HG03108 (cell line): ENCODE data around the gene AP2B1.
"Not testable (repeated sequence)": the region's sequence is repeated elsewhere in the genome, so short reads cannot be mapped to it uniquely, and the experiment has no call there.

Source experiments
- ATAC-seq: cut with Tn5 transposase; IDR thresholded peaks from one replicate; pipeline ENCODE4 v1.9.1; 2021; ENCODE audit warnings: moderate library complexity; ENCODE audit not compliant: unreplicated experiment

The AP2B1 gene

DNA sequence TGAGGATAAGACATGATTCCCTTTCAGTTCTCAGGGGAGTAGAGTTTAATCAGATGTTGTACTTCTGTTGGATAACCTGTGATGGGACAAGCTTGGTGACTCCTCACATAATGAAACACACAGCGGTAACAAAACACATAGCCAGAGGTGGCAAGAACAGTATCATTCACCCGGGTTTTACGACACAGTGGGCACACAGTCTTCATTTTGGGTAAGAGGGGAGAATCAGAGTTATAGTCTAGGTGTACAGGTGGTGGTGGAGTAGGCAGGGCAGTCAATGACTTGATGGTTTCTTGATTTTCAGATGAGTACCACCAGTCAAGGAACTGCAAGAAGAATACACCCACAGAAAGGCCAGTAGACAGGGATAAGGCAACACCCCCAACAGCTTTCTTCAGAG is 11.4 kb upstream of the AP2B1 start:
- ATAC-seq: no peak

DNA sequence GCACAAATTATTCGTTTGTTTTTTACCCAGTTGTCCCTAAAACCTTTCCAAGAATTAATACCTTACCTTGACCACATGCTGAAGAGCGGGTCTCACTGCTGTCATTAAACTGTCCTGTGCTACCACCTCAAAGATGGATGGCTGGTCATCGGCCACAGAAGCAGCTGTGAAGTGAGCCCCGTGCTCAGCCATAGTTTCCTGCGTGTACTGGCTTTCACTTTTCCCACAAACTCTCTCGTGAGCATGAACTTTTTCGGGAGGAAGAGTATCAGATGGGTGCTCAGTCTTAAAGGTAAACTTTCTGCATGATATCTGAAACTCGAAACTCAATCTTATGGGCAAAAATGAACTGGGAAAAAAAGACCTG is 9.3 kb upstream of the AP2B1 start:
- ATAC-seq: no peak

DNA sequence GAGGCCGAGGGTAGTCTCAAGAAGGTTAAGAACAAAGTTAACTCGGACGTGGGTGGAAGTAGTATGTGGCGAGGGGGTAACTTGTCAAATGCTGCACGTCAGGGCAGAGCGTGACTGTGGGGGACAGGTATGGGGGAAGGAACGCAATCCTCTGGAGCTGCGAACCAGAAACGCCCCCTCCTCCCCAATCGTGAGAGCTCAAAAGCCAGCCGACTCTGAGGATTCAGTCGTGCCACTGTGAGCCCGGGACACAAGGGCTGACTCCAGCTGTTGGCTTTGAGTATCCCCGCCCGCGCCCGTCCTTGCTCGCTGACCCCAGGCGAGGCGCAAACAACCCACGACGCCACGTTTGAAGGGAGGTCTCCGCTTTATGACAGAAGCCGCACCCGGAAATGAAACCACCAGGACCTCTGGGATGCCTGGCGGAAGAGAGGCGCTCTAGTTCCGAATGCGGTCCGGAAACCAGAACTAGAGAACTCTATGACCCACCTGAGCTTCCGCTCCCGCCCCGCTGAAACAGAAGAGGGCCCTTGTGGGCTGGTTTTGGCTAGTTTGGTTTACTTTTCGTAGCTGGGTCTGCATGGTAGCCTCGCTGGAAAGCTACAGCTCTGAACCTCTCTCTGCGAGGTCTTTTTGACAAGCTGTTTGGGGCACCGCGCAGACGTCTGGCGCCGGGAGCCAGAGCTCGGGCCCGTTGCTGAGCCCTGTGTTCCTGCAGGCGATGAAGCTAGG is 8.8 kb upstream of the AP2B1 start, which contains the start of gene PEX12:
Gene PEX12 (minus strand): TSS at position 375 of the 732 bp plus-strand sequence. CDS start 550 bp downstream, outside the sequence.
- peak; percentile 82 for ATAC-seq

DNA sequence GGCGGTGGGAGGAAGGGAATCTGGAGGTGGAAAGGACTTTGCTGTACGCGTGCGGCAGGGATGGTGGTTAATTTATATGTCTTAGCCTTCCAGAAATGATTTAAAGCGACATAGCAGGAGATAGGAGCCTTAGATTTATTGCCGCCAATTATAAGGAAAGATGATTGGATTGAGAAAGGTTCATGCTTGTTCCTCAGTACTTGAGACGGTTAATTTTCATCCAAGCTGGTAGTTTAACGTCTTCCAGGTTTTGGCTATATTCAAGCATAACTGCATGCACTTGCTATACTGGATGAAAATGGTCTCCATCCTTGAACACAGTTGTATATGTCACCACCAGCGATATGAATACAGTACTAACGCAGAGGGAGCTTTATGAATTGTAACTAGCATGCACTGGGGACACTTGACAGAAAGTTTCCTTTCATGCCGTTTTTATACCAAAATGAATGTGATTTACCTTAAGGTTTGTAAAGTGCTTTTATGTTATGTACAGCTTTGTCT is 8.1 kb upstream of the AP2B1 start:
- no peak for ATAC-seq

DNA sequence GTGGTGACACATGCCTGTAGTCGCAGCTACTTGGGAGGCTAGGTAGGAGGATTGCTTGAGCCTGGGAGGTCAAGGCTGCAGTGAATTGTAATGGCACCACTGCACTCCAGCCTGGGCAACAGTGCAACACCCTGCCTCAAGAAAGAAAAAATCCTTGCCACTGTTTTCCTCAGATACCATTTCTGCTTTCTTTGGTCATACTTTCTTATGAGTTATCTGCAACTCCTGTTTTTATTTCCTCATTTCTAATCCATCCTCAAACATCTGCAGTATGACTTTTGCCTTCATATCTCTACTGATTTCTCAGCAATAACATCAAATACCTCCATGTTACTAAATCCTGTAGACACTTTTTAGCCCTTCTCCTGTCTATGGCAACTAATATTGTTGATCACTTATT is 3.1 kb upstream of the AP2B1 start:
- no peak for ATAC-seq

DNA sequence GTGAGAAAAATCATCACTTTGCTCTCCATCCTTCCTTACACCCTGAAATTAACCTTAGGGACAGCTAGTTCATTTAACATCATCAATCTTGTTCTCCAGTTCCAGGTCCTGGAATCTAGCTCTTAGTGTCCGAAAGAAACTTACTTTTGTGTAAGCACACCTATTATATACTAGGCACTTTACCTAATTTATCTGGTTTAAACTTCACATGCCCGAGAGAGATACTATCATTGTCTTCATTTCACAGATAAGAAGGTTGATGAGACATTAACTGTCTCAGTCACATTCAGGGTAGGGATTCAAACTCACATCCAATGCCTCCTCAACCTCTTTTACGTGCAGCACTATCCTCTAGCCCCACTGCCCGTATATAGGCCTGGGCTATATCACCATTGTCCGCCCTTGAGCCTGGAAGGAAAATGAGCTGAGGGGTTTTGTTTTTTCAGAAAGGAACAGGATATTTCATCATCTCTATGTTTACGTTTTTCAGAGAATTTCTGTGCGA is 501 bp upstream of the AP2B1 start:
- ATAC-seq: peak; percentile 7

DNA sequence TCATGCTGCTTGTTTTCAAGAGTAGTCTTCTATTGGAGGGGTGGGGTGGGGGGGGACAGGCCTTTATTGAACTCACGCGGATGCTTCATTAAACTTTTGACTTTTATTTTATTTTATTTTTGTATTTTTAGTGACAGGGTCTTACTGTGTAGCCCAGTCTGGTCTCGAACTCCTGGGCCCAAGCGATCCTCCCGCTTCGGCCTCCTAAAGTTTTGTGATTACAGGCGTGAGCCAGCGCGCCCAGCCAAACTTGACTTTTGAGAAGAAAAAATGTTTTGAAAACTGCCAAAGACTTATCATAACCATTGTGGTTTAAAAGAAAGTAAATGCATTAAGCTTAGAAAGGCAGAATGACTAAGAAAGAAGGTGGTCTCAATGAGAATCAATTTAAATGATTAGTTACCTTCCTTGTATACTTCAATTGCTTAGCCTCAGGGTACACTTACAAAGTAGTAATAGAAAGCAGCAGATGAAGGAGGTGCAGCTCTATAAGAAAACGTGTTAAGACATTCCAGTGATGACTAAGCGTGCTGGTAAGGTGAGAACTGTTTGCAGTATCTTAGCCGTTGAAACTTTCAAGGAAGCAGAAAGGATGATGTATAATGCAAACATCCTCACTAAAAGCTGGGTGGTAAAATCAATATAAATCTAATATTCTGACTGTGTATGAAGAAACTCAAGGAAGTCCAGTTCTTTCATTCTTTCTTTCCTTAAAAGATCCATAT is 1.2 kb downstream of the AP2B1 start:
- ATAC-seq: no peak

DNA sequence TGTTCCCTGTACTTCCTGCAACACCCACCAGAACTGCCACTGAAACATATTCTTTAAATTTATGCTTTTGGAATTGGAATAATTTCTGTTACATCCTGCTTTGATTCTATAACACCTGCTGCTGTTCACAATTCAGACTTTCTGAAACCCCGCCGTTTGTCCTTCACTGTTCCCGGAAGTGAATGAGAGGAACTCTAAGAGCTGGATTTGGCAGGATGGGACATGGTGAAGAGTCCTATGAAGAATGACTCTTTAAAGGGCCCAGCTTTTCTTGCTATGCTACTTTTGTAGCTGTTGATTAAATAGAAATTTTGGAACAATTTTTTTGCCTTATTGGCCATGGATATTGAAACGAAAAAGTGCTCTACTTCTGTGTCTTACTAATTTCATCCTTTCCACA is 8.9 kb downstream of the AP2B1 start:
- ATAC-seq: no peak

DNA sequence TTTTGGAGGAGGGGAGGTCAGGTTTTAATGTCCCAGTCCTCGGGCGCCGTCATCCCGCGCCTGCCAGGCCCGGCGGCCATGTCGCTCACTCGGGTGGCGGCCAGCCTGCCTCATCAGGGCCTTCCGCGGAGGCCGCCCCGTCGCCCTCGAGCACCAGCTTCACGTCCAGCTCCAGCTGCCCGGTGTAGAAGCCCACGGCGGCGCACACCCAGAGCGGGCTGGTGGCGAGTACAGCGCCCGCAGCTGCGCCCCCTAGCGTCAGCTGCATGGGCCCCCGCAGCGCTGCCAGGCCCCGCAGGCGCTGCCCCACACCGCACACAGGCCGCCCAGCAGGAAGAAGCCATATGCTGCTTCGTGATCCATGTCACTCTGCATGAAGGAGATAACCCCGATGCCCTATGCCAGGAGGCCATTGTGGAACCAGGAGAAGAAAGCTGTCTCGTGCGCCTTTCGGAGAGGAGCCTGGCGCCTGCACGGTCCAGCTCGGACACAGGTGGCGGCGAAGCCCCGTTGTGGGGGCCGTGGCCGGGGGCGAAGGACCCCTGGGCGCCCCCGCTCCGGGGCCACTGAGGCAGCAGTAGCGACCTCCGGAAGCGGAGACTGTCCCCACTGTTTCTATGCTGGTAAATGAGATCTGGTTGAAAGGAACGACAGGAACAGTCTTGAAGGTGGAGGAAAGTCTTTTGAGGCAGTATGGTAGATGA is 9.6 kb downstream of the AP2B1 start:
- no peak for ATAC-seq

DNA sequence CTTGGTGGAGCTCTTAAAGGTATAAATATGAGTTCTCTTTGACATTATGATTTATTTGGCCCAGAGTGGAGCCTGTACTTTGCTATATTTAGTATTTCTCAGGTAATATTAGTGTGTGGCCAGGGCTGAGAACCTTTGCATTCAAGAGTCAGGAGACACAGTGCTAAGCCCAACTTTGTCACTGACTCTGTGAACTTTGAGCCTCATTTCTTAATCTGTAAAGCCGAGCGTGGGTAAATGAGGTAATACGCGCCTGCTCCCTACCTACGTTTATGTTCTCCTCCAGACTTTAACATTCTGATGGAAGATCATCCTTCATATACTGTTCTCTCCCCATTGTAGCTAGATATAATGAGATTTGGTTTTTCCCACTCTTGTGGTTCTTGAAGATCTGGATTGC is 10.5 kb downstream of the AP2B1 start:
- ATAC-seq: no peak

DNA sequence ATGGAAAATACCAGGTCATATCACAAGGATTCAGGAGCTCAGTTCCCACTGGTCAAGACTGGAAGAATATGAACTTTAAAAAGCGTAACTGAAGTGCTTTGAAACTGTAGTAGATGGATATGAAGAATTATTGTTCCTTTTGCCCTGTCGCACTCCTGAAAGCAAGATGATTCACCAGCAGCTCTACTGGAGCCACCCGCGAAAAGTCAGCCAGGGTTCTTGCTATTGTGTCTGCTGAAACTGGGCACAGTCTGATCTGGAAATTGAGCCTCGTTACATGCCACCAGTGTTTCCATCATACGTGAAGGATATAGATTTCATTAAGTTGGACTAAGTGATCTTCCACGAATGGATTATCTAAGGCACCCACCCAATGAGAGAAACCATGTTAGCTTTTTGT is 16.6 kb downstream of the AP2B1 start:
- no peak for ATAC-seq

DNA sequence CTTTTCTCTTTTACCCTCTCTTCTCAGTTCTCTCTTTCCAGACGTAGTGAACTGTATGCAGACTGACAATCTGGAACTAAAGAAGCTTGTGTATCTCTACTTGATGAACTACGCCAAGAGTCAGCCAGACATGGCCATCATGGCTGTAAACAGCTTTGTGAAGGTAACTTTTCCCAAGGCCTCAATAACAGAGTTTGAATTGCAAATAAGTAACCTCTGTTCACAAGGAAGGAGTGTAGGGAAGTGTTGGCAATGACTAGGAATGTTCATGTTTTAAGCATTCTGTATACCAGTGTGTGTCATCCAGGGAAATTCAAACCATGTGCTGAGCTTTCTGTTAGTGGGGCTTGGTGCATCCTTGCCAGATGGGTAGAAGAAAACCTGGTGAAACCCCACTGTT is 18.6 kb downstream of the AP2B1 start:
- ATAC-seq: no peak

DNA sequence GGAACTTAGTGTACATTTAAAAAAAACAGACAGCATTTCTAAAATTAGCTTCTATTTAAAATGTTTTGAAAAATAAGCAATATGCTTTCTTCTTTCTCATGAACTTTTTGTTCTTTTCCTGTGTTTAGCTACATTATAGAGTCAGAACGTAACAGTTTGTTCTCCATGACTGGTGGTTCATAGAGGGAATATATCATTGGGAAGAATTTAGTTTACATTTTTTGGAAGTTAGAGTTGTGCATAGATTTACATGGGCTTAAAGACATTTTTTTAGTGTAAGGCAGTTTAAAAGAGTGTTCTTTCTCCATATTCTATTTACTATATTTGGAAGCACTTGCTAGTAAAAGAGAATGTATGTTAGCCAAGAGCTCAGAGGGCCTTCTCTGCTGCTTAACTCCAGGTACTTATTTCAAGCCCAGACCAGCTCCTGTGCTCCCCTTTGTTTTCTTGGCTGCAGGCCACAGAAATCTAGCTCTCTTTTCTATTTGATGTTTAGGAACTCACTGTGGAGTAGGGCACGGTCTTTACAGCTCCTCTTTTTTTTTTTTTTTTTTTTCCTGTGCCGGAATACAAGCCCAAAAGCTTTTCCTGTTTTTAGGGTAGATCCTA is 20.2 kb downstream of the AP2B1 start:
- ATAC-seq: no peak

DNA sequence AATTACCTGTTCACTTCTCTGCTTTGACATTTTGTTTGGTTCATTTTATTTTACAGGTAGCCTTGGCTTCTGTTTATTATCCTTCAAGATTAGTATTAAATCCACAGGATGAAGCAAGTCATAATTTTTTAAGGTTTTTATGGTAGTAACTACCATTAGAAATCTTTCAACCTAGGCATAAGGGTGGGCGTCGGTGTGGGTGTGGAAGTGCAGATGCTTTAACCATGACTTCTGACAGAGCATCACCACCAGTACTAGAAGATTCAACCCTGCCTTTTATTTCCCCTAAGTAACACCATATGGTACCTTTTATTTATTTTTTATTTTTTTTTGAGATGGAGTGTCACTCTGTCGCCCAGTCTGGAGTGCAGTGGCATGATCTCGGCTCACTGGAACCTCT is 22.7 kb downstream of the AP2B1 start:
- ATAC-seq: no peak

DNA sequence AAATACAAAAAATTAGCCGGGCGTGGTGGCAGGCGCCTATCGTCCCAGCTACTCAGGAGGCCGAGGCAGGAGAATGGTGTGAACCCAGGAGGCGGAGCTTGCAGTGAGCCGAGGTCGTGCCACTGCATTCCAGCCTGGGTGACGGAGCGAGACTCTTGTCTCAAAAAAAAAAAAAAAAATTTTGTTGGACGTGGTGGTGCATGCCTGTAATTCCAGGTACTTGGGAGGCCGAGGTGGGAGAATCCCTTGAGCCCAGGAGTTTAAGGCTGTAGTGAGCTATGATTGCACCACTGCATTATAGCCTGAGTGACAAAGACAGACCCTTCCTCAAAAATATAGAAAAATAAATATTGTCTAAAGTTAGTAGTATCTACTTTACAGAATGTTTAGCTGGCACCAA is 23.6 kb downstream of the AP2B1 start:
- not testable (repeated sequence) for ATAC-seq

DNA sequence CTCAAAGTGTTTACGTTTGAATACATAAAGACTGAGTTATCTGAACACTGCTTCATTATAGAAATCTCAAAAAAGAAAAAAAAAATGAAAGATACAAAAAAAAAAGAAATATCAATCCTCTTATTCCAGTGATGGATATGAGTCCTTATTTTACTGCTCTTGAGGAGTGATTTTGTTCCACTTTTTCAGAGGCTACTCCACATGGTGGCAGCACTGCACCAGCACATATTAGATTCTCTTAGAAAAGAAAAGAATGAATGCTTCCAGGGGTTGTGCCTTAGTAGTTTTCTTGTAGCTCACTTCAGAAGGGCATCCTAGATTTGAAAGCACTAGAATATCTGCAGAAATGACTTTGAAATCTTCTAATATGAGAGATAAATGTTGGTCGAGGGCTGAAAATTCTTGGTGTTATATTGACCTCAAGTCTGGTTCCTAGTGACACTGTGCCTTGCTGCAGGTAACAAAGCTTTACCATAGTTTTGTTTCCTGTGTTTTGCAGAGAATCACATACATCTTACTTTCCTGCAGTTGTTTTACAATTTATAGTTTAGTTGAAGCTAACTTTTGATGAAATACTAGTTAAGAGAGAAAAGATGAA is 25.9 kb downstream of the AP2B1 start:
- no peak for ATAC-seq

DNA sequence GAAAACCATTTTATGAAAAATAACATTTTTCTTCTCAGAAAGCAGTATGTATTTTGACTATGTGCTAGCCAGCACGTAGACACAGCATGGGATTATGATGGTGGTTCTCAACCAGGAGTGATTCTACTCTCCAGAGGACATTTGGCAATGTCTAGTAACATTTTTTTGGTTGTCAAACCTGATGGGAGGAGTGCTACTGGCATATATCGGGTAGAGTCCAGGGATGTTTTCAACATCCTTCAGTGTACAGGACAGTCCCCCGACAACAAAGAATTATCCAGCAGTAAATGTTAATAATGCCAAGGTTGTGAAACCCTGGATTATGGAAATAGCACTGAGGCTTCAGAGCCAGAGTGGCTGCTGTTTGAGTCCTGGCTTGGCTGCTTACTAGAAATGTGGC is 27.7 kb downstream of the AP2B1 start:
- ATAC-seq: no peak

DNA sequence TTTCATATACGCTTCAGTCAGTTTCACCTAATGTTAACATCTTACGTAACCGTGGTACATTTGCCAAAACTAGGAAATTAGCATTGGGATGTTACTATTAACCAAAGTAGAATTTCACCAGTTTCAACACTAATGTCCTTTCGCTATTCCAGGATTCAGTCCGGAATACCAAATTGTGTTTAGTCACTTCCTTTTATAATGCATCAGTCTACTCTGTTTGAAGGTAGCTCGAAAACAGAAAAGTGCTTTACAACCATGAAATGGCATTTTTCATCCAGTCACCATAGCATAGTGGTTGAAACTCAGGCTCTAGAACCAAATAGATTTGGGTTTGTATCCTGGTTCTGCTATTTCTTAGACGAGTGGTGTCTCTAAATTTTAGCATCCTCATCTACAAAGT is 29.4 kb downstream of the AP2B1 start:
- no peak for ATAC-seq

DNA sequence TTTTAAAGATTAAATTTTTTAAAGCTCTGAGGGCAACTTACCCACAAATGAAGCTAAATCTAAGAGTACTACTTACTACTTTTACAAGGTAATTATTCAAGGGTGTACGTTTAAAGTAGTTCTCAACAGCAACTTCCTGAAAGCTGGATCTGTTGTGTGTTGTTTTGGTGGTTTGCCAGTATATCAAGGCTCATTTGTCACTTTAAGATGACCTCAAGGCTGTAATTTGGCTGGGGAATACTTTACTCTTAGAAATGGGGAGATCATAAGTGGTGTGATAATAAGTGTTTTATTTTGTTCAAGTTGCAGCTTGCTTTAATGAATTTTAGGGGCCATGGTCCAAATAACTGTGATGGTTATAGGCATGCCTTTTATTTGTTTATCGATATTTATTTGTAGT is 30.4 kb downstream of the AP2B1 start:
- no peak for ATAC-seq

DNA sequence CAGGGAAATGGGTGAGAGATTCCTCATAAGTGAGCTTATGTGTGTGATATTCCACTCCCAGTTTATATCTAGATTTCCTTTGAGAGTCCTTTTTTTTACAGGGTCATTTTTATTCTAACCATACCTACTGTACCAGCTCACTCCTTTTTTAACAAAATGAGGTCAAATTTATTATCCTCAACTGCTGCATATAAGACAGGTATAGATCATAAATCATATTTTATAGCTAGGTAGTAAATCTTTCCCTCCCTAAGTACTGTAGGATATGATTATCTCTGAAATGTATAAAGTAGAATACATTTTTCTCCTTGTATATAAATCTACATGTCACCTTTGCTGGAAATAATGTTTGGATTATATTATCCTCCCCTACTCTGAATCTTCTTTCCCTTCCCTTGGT is 31.5 kb downstream of the AP2B1 start:
- ATAC-seq: no peak

DNA sequence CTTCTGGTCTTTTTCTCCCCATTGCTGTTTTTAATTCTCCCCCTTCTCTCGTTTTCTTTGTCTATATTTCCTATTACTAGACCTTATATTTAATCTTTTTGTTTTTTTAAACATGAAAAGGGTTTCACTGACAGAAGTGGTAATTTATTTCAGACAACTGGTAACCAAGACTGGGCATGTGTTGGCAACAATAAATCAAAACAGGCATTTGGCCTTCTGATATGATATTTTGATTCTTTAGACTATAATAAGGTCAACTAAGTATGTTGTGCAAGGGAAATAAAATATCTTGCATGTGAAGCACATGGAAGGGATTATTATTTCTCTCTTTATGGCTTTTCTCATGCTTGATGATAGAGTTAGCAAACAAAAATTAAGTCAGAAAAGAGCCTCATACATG is 34.6 kb downstream of the AP2B1 start:
- no peak for ATAC-seq
